Measurements from ENCODE around the gene P3H3.

P3H3 gene

DNA sequence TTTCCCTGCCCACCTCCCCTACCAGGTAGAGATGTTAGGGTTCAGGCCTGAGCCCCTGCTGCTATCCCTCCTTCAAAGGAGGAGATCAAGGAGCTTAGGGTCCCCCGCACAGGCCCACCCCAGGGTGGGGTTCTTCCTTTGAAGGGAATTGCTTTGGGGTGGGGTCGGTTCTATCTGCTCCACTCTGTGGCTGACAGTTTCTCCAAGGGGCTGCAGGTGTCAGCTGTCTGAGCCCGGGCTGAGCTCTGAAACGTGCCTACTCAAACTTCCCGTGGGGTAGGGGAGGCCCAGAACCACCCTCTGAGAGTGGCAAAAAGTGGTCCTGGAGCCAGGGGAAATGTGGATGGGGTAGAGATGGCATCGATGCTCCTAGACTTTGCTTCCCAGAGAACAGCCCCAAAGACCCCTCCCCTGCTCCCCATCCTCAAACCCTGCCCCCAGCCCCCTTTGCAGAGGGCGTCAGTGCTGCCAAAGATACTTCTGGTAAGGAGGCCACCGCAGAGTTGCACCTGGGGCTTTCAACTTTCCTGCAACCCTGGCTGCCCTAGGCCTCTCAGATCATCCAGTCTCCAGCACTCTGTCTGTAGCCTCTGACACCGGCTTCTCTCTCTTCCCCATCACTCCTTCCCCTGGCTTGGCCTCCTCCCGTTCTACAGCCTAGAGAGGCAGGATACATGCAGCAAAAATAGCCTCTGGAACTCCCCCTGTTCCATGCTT is 45.2 kb upstream of the P3H3 start:
- Histone ChIP-seq H3K4me3 (replicated peaks; ENCODE audit: low read depth, low read length) (no peak overlapping the region), H3K36me3 (ENCODE audit: control insufficient read depth, insufficient read depth, low read length) (no peaks in the 10 kb centered on the region), H3K27me3 (replicated peaks; ENCODE audit: control insufficient read depth, insufficient read depth, low read length) (no peaks in the 10 kb centered on the region)

DNA sequence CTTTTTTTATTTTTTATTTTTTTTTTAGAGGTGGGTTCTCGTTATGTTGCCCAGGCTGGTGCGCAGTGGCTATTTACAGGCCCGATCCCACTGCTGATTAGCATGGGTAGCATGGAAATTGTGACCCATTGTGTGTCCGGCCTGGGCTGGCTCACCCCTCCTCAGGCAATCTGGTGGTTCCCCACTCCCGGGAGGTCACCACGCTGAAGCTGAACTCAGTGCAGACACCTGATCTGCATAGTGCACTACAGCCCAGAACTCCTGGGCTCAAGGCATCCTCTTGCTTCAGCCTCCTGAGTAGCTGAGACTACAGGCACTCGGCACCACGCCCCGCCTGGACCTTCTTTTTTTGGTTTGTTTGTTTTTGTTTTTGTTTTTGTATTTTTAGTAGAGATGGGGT is 44.4 kb upstream of the P3H3 start:
- TF ChIP-seq, protein P1, sequence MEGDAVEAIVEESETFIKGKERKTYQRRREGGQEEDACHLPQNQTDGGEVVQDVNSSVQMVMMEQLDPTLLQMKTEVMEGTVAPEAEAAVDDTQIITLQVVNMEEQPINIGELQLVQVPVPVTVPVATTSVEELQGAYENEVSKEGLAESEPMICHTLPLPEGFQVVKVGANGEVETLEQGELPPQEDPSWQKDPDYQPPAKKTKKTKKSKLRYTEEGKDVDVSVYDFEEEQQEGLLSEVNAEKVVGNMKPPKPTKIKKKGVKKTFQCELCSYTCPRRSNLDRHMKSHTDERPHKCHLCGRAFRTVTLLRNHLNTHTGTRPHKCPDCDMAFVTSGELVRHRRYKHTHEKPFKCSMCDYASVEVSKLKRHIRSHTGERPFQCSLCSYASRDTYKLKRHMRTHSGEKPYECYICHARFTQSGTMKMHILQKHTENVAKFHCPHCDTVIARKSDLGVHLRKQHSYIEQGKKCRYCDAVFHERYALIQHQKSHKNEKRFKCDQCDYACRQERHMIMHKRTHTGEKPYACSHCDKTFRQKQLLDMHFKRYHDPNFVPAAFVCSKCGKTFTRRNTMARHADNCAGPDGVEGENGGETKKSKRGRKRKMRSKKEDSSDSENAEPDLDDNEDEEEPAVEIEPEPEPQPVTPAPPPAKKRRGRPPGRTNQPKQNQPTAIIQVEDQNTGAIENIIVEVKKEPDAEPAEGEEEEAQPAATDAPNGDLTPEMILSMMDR (IDR thresholded peaks at IDR 0.05; ENCODE audit: insufficient read depth, low read length, poor library complexity, severe bottlenecking), result no peak
- H3K4me3 ChIP-seq (replicated peaks; ENCODE audit: low read depth, low read length), result no peak overlapping the region
- DNase-seq (ENCODE audit: extremely low read depth, insufficient read length), result no peak
- H3K27me3 ChIP-seq (replicated peaks; ENCODE audit: control insufficient read depth, insufficient read depth, low read length), result no peaks in the 10 kb centered on the region
- no peaks in the 10 kb centered on the region for H3K36me3 ChIP-seq (ENCODE audit: control insufficient read depth, insufficient read depth, low read length)

More for the DNA sequence above, 45.2 kb upstream of the P3H3 start:
- TF ChIP-seq, protein P1 (IDR thresholded peaks at IDR 0.05; ENCODE audit: insufficient read depth, low read length, poor library complexity, severe bottlenecking), result no peak
- DNase-seq (ENCODE audit: extremely low read depth, insufficient read length), result no peak

DNA sequence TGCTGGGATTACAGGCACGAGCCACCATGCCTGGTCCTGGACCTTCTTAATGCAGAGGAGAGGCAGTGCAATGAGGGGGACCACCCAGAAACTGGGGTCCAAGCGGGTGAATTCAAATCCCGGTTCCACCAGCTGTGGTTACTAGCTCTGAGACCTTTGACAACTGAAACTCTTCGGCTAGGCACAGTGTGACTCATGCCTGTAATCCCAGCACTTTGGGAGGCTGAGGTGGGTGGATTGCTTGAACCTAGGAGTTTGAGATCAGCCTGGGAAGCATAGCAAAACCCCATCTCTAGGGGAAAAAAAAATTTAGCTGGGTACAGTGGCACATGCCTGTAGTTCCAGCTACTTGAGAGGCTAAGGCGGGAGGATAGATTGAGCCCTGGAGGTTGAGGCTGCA is 43.9 kb upstream of the P3H3 start:
- Histone ChIP-seq H3K27me3 (replicated peaks; ENCODE audit: control insufficient read depth, insufficient read depth, low read length) (no peaks in the 10 kb centered on the region), H3K36me3 (ENCODE audit: control insufficient read depth, insufficient read depth, low read length) (no peaks in the 10 kb centered on the region), H3K4me3 (replicated peaks; ENCODE audit: low read depth, low read length) (no peak overlapping the region)
- DNase-seq (ENCODE audit: extremely low read depth, insufficient read length), result no peak
- TF ChIP-seq, protein P1 (IDR thresholded peaks at IDR 0.05; ENCODE audit: insufficient read depth, low read length, poor library complexity, severe bottlenecking), result no peak

DNA sequence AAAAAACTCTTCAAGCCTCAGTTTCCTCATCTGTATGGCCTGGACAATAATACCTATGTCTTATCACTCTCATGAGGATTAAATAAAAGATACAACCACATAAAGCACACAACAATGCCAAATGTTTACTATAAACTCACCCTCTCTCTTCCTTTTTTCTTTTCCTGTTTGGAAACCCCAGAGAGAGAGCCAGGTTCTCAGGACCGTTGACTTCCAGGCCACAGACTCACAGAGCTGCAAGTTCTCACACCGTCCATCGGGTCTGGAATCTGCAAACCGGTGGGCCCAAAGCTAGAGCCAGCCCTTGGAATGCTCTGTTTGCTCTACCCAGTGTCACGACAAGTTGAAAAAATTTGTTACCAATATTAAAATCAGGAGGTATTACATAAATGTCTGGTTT is 43.4 kb upstream of the P3H3 start:
- Histone ChIP-seq H3K4me3 (replicated peaks; ENCODE audit: low read depth, low read length) (no peak overlapping the region), H3K27me3 (replicated peaks; ENCODE audit: control insufficient read depth, insufficient read depth, low read length) (no peaks in the 10 kb centered on the region), H3K36me3 (ENCODE audit: control insufficient read depth, insufficient read depth, low read length) (no peaks in the 10 kb centered on the region)
- TF ChIP-seq, protein P1 (IDR thresholded peaks at IDR 0.05; ENCODE audit: insufficient read depth, low read length, poor library complexity, severe bottlenecking), result no peak
- no peak for DNase-seq (ENCODE audit: extremely low read depth, insufficient read length)

DNA sequence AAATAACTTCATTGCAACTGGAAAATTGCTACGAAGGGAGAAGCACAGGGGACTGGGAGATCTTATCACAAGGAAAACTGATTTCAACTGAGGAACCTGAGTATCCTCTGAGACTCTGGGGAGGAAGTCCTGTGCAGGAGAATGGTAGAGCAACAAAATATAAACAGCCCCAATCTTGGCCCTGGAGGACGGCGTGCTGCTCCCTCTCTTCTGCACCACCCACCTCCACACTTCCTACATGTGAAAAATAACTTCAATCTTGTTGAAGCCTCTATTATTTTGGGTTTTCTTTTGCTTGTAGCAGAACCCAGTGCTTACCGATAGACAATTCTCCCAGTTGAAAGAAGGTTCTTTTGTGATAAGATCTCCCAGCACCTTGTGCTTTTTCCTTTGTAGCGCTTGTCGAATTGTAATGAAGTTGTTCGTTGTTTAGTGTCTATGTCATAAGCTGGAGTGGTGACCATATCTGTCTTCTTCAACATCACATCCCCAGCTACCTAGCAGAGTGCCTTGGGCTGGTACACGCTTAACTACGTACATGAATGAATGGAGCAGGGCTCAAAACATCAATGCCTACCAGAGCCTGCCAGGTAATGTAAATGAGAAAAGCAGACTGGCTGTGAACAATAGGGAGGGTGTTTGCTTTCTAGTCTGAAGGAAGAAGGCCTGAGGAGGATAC is 41.7 kb upstream of the P3H3 start:
- no peak overlapping the region for H3K4me3 ChIP-seq (replicated peaks; ENCODE audit: low read depth, low read length)
- H3K27me3 ChIP-seq (replicated peaks; ENCODE audit: control insufficient read depth, insufficient read depth, low read length), result no peaks in the 10 kb centered on the region
- no peak for DNase-seq (ENCODE audit: extremely low read depth, insufficient read length)
- TF ChIP-seq, protein P1 (IDR thresholded peaks at IDR 0.05; ENCODE audit: insufficient read depth, low read length, poor library complexity, severe bottlenecking), result no peak
- H3K36me3 ChIP-seq (ENCODE audit: control insufficient read depth, insufficient read depth, low read length), result no peaks in the 10 kb centered on the region

All from GM06990 (cell line).